ENCODE measurements around the gene FGR.

The FGR gene

DNA sequence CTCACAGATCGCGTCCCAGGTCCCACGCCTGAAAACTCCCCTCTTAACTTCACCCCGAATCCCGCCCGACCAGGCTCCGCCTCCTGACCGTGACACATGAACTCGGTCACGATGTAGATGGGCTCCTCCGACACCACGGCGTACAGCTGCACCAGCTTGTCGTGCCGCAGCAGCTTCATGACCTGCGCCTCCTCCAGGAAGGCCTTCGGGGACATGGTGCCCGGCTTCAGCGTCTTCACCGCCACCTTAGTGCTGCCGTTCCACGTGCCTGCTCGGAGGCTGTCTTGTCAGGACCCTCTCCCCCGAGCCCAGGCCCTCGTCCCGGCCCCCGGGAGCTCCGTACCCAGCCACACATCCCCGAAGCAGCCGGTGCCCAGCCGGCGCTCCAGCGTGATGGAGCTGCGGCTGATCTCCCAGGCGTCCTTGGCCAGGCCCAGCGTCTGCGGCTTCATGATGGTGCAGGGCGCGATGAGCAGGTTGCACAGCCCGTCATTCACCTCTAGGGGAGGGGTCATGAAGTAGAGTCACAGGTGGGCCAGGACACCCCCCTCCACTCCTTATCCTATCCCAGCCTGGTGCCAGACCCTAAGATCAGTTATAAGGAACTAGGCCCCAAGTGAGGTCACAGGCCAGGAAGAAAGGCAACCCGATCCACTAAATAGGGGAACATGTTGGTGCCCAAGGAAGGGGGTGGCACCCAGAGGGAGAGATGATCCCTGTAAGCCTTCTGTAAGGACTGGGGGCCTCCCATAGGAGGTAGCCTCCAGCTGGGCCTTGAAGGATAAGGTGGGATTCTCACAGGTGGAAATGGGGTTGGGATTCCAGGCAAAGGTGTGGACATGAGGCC lies 19.4 kb downstream of the FGR start:
- Histone ChIP-seq H3K27ac (ENCODE audit: low read length) (no peak overlapping the region), H3K27me3 (ENCODE audit: control insufficient read depth, insufficient read depth, low read length) (no peaks in the 10 kb centered on the region), H3K4me1 (ENCODE audit: control insufficient read depth, insufficient read depth, low read length) (peaks cover 7% of the 10 kb centered on the region), H3K4me3 (ENCODE audit: low read length) (peak overlapping the region; percentile 41; the same call in 1 of the 2 replicates), H3K9me3 (ENCODE audit: control insufficient read depth, insufficient read depth, low read length) (no peaks in the 10 kb centered on the region), H3K36me3 (ENCODE audit: control insufficient read depth, insufficient read depth, low read length) (no peaks in the 10 kb centered on the region)
- no peak for DNase-seq (ENCODE audit: low read depth, low spot score)
- WGBS (ENCODE audit: insufficient coverage, insufficient read length) = no CpG with 5 or more reads among the region's 41 CpGs

DNA sequence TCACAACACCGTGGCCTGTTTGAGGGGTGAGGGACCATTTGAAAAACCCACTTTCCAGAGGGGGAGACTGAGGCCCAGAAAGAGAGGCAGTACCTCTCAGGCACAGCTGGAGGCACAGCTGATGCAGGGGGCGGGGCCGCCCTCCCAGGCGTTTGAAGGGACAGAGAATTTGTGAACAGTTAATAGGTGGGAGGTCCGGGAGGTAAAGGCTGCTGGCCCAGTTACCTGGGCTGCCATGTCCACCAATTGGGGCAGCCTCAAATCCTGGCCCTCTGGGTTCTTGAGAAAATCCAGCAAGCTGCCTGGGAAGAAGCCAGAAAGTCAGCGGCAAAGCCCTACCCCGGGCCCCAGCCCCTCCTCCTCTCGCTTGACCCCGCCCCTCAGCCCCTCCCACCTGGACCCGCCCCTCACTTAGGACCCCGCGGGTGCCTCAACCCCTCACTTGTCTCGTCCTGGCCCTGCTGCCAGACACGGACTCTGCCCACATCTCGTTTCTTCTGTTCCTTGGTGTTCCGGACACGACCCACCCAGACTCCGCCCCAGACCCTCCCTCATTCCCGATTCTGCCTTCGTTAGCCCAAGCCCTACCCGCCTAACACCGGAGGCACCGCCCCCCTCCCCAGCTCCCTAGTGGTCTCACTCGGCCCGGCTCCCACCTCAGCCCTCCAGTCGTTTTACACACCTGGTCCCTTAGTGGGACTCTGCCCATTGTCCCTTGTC lies 20.2 kb downstream of the FGR start:
- Histone ChIP-seq H3K36me3 (ENCODE audit: control insufficient read depth, insufficient read depth, low read length) (no peaks in the 10 kb centered on the region), H3K27ac (ENCODE audit: low read length) (no peak overlapping the region), H3K4me1 (ENCODE audit: control insufficient read depth, insufficient read depth, low read length) (peaks cover 7% of the 10 kb centered on the region), H3K9me3 (ENCODE audit: control insufficient read depth, insufficient read depth, low read length) (no peaks in the 10 kb centered on the region), H3K27me3 (ENCODE audit: control insufficient read depth, insufficient read depth, low read length) (no peaks in the 10 kb centered on the region), H3K4me3 (ENCODE audit: low read length) (peak overlapping the region; percentile 41; the same call in 1 of the 2 replicates)
- no peak for DNase-seq (ENCODE audit: low read depth, low spot score)
- no CpG with 5 or more reads among the region's 26 CpGs for WGBS (ENCODE audit: insufficient coverage, insufficient read length)

DNA sequence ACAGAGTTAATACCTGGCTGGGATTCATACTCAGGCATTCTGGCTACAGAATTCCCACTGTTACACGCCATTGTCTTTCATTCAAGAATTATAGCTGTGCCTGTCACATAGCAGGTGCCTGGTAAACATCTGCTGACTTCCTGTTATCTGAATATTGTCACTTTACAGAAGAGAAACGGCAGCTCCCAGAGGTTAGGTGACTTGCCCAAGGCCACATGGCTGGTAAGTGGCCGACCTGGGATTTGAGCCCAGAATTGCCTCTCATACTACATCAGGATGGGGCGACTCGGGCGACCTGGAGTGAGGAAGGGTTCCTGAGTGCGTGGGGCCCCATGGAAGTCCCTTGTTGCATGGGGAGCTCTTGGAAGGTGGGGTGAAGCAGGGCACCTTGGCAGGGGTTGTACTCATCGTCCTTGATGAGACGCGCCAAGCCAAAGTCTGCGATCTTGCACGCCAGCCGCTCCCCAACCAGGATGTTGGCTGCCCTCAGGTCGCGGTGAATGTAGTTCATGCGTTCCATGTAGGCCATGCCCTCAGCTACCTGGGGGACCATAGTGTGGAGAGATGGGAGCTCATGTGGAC lies 20.9 kb downstream of the FGR start:
- no CpG with 5 or more reads among the region's 16 CpGs for WGBS (ENCODE audit: insufficient coverage, insufficient read length)
- DNase-seq (ENCODE audit: low read depth, low spot score) = no peak
- no peak overlapping the region for H3K4me3 ChIP-seq (ENCODE audit: low read length)
- H3K9me3 ChIP-seq (ENCODE audit: control insufficient read depth, insufficient read depth, low read length) = no peaks in the 10 kb centered on the region
- H3K4me1 ChIP-seq (ENCODE audit: control insufficient read depth, insufficient read depth, low read length) = peaks cover 7% of the 10 kb centered on the region
- no peak overlapping the region for H3K27ac ChIP-seq (ENCODE audit: low read length)
- no peaks in the 10 kb centered on the region for H3K36me3 ChIP-seq (ENCODE audit: control insufficient read depth, insufficient read depth, low read length)
- H3K27me3 ChIP-seq (ENCODE audit: control insufficient read depth, insufficient read depth, low read length) = no peaks in the 10 kb centered on the region

DNA sequence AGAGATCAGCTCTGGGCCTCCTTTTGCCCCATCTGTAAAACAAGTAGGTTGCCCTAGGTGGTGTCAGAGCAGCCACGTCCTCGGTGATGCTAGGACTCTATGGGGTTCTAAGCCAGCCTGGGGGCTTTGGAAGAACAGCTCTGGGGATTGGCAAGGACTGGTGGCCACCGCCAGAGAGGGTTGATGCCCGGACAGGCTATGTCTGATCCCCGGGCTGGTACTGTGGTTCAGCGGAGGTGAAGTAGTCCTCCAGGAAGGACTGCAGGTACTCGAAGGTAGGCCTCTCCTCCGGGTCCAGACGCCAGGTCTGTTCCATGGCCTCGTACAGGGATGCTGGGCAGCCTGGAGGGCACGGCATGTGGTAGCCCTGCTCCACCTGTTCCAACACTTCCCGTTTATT lies 22.3 kb downstream of the FGR start:
- Histone ChIP-seq H3K9me3 (ENCODE audit: control insufficient read depth, insufficient read depth, low read length) (no peaks in the 10 kb centered on the region), H3K27me3 (ENCODE audit: control insufficient read depth, insufficient read depth, low read length) (no peaks in the 10 kb centered on the region), H3K27ac (ENCODE audit: low read length) (no peak overlapping the region), H3K36me3 (ENCODE audit: control insufficient read depth, insufficient read depth, low read length) (no peaks in the 10 kb centered on the region), H3K4me1 (ENCODE audit: control insufficient read depth, insufficient read depth, low read length) (peaks cover 7% of the 10 kb centered on the region), H3K4me3 (ENCODE audit: low read length) (no peak overlapping the region)
- WGBS (ENCODE audit: insufficient coverage, insufficient read length) = no CpG with 5 or more reads among the region's 12 CpGs
- DNase-seq (ENCODE audit: low read depth, low spot score) = no peak

DNA sequence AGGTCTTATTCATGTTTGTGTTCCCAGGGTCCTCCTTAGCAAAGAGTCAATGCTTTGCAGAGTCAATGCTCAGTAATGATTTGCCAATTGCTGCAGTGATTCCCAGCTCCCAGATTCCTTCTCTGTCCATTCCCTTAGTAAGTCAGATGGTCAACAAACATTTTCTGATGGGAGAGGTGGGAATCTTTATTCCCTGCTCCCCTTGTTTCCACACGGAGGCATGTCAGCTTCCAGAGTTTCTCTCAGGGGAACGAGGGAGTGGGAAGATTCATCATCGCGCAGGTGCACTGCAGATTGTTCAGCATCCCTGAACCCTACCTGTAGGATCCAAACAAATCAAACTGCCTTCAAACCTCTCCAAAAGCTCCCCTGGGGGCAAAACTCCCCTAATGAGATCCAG lies 23.5 kb downstream of the FGR start:
- no peaks in the 10 kb centered on the region for H3K27me3 ChIP-seq (ENCODE audit: control insufficient read depth, insufficient read depth, low read length)
- no peaks in the 10 kb centered on the region for H3K9me3 ChIP-seq (ENCODE audit: control insufficient read depth, insufficient read depth, low read length)
- DNase-seq (ENCODE audit: low read depth, low spot score) = no peak
- no peak overlapping the region for H3K27ac ChIP-seq (ENCODE audit: low read length)
- H3K4me3 ChIP-seq (ENCODE audit: low read length) = no peak overlapping the region
- H3K4me1 ChIP-seq (ENCODE audit: control insufficient read depth, insufficient read depth, low read length) = peaks cover 13% of the 10 kb centered on the region
- H3K36me3 ChIP-seq (ENCODE audit: control insufficient read depth, insufficient read depth, low read length) = no peaks in the 10 kb centered on the region
- no CpG with 5 or more reads among the region's 4 CpGs for WGBS (ENCODE audit: insufficient coverage, insufficient read length)

DNA sequence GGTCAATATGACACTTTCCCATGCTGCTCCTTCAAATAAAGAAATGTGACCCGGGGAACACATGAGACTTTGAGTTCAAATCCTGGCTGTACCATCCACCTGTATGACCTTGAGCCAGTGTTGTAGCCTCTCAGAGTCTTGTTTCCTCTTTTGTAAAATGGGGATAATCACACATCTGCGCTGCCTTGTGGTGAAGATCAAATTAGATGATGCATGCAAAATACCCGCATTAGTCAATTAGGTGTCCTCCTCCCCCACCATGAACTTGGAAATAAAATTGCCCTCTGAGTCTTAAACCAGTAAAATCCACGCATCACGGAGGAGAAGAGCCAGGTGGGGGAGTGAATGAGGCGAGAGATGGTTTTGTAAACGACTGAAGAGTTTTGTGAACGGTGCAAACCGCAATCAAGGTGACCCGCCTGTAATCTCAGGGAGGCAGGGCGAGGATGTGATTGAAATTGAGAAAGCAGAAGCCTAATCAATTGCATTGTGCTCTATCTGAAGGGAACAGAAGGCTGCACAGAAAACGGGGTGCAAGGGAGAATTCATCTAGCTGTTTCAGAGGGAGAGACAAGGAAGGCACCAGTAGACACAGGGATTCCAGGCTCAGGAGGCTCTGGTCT lies 25.3 kb downstream of the FGR start:
- no peak overlapping the region for H3K27ac ChIP-seq (ENCODE audit: low read length)
- peaks cover 19% of the 10 kb centered on the region for H3K4me1 ChIP-seq (ENCODE audit: control insufficient read depth, insufficient read depth, low read length)
- H3K9me3 ChIP-seq (ENCODE audit: control insufficient read depth, insufficient read depth, low read length) = no peaks in the 10 kb centered on the region
- no CpG with 5 or more reads among the region's 12 CpGs for WGBS (ENCODE audit: insufficient coverage, insufficient read length)
- H3K36me3 ChIP-seq (ENCODE audit: control insufficient read depth, insufficient read depth, low read length) = no peaks in the 10 kb centered on the region
- H3K27me3 ChIP-seq (ENCODE audit: control insufficient read depth, insufficient read depth, low read length) = no peaks in the 10 kb centered on the region
- H3K4me3 ChIP-seq (ENCODE audit: low read length) = no peak overlapping the region
- DNase-seq (ENCODE audit: low read depth, low spot score) = no peak

DNA sequence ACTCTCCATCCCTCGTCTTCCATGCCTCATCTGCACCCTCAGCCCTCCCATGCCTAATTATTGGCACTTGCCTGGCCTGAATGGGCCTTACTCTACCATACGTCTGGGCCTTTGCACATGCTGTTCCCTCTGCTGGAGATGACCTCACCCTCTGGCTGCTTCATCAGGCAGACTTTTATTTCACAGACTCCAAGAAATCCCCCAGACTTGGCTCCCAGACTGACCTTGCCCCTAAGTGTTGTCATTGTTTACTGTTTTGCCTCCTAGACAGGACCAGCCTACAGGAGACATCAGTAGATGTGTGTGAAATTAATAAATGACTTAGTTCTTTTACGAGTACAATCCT lies 25.8 kb downstream of the FGR start:
- peaks cover 17% of the 10 kb centered on the region for H3K4me1 ChIP-seq (ENCODE audit: control insufficient read depth, insufficient read depth, low read length)
- H3K4me3 ChIP-seq (ENCODE audit: low read length) = no peak overlapping the region
- H3K36me3 ChIP-seq (ENCODE audit: control insufficient read depth, insufficient read depth, low read length) = no peaks in the 10 kb centered on the region
- WGBS (ENCODE audit: insufficient coverage, insufficient read length) = no CpG with 5 or more reads among the region's 3 CpGs
- no peak for DNase-seq (ENCODE audit: low read depth, low spot score)
- H3K9me3 ChIP-seq (ENCODE audit: control insufficient read depth, insufficient read depth, low read length) = no peaks in the 10 kb centered on the region
- H3K27me3 ChIP-seq (ENCODE audit: control insufficient read depth, insufficient read depth, low read length) = no peaks in the 10 kb centered on the region
- no peak overlapping the region for H3K27ac ChIP-seq (ENCODE audit: low read length)

DNA sequence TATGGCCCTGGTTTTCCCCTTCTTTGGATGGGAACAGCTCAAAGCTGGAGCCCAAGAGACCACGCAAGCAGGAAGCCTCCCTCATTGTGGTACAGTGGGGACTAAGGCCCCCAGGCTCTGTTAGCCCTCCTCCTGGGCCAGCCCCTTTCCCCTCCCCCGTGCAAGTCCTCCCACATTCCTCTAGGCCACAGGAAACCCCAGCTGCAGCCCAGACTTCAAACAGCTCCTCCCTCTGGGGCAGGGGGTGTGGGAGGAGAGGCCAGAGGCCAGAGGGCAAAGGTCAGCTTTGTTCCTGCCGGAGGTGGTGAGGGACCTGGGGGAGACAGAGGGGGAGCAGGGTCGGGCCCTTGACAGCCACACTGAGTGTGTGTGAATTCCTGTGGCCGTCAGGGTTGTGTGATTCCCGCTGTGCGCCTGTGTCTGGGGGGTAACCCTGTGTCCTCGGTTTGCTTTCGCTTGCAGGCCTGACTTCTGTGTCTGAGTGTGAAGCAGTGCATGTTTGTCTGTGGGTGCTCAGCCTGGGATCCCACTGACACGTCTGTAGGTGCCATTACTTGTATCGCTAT lies 27.7 kb downstream of the FGR start:
- no peaks in the 10 kb centered on the region for H3K36me3 ChIP-seq (ENCODE audit: control insufficient read depth, insufficient read depth, low read length)
- H3K4me1 ChIP-seq (ENCODE audit: control insufficient read depth, insufficient read depth, low read length) = peaks cover 17% of the 10 kb centered on the region
- no peaks in the 10 kb centered on the region for H3K27me3 ChIP-seq (ENCODE audit: control insufficient read depth, insufficient read depth, low read length)
- DNase-seq (ENCODE audit: low read depth, low spot score) = no peak
- H3K4me3 ChIP-seq (ENCODE audit: low read length) = no peak overlapping the region
- H3K27ac ChIP-seq (ENCODE audit: low read length) = no peak overlapping the region
- WGBS (ENCODE audit: insufficient coverage, insufficient read length) = no CpG with 5 or more reads among the region's 11 CpGs
- H3K9me3 ChIP-seq (ENCODE audit: control insufficient read depth, insufficient read depth, low read length) = no peaks in the 10 kb centered on the region

DNA sequence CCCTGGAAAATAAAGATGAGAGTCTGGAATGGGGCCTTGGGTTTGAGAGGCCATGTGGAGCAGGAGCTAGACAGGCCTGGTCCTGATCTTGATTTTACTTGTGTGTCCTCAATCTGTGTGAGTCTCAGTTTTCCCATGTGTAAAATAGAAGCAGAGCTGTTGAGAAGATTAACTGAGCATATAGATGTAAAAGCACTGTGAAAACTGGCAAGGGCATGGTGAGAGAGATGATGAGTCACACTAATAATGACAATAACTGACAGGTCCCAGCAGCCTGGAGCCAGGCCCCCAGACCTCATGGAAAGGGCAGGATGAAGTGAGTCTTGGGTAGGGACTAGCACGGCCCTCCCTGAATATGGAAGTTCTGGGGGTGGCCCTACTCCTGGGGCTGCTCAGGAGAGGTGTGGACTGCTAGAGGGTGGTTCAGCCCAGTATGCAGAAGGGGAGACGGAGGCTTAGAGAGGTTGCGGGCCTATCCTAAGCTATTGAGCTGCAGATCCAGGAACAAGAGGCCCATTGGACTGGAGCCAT lies 28.2 kb downstream of the FGR start:
- Histone ChIP-seq H3K9me3 (ENCODE audit: control insufficient read depth, insufficient read depth, low read length) (no peaks in the 10 kb centered on the region), H3K36me3 (ENCODE audit: control insufficient read depth, insufficient read depth, low read length) (no peaks in the 10 kb centered on the region), H3K27me3 (ENCODE audit: control insufficient read depth, insufficient read depth, low read length) (no peaks in the 10 kb centered on the region), H3K27ac (ENCODE audit: low read length) (no peak overlapping the region), H3K4me1 (ENCODE audit: control insufficient read depth, insufficient read depth, low read length) (peaks cover 22% of the 10 kb centered on the region), H3K4me3 (ENCODE audit: low read length) (no peak overlapping the region)
- no peak for DNase-seq (ENCODE audit: low read depth, low spot score)
- no CpG with 5 or more reads among the region's 3 CpGs for WGBS (ENCODE audit: insufficient coverage, insufficient read length)

Measured in iPS DF 6.9 (cell line).